Activated T-helper 1 cell treated with anti-CD3 and anti-CD28 coated beads, Interleukin-12 subunit alpha, Interleukin-12 subunit beta, Interleukin-2, Interleukin-4 antibody, amounts not matched to agents 30 ng/mL and 10 ng/mL and 1 ng/mL, durations not matched to agents 14 hours and 24 hours and 36 hours (primary cell): ENCODE measurements around the gene NAA11. TPM values are rescaled to one million over a fixed set of nuclear protein-coding genes. Genes with fewer than 3 reads are reported as not detected.

ENCODE experiments used
- DNase-seq: peaks from one replicate; pipeline ENCODE4 v3.0.0; 2021; ENCODE audit warnings: low spot score
- H3K27ac Mint-ChIP-seq: one replicate; pipeline ENCODE4 v1.8.0; 2021; ENCODE audit warnings: mild to moderate bottlenecking, mixed read lengths
- H3K27me3 Mint-ChIP-seq: one replicate; pipeline ENCODE4 v1.8.0; 2022; ENCODE audit warnings: mild to moderate bottlenecking, moderate library complexity, mixed read lengths; ENCODE audit not compliant: insufficient read depth
- H3K36me3 Mint-ChIP-seq: one replicate; pipeline ENCODE4 v1.8.0; 2021; ENCODE audit warnings: low read depth, mixed read lengths
- H3K4me1 Mint-ChIP-seq: one replicate; pipeline ENCODE4 v1.8.0; 2021; ENCODE audit warnings: low read depth, mixed read lengths
- H3K4me3 Mint-ChIP-seq: one replicate; pipeline ENCODE4 v1.8.0; 2021; ENCODE audit warnings: mild to moderate bottlenecking, moderate library complexity, mixed read lengths
- H3K9me3 Mint-ChIP-seq: one replicate; pipeline ENCODE4 v1.8.0; 2021; ENCODE audit warnings: mixed read lengths
- intact Hi-C: fragments of 100-400 bp; cut with micrococcal nuclease; formaldehyde crosslinking; loops from one replicate; pipeline ENCODE4 v1.15.1; 2024
- total RNA-seq: library from RNA; stranded (reverse); gene quantifications from 2 replicates; pipeline ENCODE4 v1.2.3, GENCODE V29; 2022

The NAA11 gene
- total RNA-seq, 1 donor from 2014 or later: not detected

DNA sequence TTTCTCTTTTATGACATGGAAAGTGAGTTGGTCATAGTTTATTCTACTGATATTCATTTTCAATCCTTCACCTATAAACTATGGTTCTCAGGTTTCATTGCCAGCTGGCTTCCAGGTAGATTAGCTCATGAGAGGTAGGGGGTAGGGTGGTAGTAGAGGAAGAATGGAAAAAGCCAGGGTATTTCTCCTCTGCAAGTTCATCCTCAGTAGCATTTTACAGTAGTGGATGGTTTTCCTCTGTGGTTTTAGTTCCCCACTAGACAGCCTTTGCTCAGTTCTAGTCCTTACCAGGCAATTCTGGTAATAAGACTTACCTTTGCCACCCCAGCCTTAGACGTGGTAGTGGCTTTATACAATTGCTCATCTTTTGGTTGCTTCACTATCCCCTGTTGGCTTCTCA is 8.9 kb upstream of the NAA11 start:
- Mint-ChIP-seq H3K36me3 (no peaks in the 10 kb centered on the region), H3K9me3 (no peaks in the 10 kb centered on the region), H3K4me1 (no peaks in the 10 kb centered on the region), H3K4me3 (no peak overlapping the region), H3K27ac (no peak overlapping the region), H3K27me3 (no peaks in the 10 kb centered on the region)
- intact Hi-C loops: no loop called here
- no peak for DNase-seq

DNA sequence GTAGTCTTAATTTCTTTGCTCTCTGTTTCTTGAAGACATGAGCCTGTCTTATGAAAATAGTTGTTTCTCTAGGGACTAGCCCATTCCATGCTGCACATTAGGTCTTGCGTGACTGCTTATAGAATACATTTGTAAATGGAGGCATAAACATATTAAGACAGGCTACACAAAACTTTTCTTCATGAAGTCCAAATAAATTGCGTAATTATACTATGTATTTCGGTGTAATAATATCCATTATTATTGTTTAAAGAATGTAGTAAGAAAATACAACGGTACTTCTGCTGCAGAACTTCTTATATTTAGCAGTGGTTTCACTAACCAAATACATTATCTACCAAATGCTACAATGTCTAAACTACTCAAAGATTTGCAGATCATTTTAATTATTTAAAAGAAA is 8.5 kb upstream of the NAA11 start:
- H3K4me1 Mint-ChIP-seq: no peaks in the 10 kb centered on the region

DNA sequence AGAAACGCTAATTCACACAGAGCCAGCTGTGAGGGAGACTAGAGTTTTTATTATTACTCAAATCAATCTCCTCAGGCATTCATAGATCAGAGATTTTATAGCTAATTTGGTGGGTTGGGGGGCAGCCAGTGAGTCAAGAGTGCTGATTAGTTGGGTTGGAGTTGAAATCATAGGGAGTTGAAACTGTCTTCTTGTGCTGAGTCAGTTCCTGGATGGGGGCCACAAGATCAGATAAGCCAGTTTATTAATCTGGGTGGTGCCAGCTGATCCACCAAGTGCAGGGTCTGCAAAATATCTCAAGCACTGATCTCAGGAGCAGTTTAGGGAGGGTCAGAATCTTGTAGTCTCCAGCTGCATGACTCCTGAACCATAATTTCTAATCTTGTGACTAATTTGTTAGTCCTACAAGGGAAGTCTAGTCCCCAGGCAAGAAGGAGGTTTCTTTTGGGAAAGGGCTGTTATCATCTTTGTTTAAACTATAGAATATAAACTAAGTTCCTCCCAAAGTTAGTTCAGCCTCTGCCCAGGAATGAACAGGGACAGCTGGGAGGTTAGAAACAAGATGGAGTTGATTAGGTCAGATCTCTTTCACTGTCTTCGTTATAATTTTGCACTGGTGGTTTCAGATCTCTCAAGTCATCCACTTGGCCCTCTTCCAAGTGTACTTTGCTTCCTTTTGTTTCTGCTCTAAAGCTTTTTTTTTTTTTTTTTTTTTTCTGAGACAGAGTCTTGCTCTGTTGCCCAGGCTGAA is 5.4 kb upstream of the NAA11 start:
- Mint-ChIP-seq H3K27me3 (no peaks in the 10 kb centered on the region), H3K9me3 (no peaks in the 10 kb centered on the region)
- intact Hi-C loops: no loop called here

More for the DNA sequence above, 8.5 kb upstream of the NAA11 start:
- intact Hi-C loops: no loop called here
- H3K27me3 Mint-ChIP-seq: no peaks in the 10 kb centered on the region
- no peak overlapping the region for H3K4me3 Mint-ChIP-seq
- no peak for DNase-seq
- H3K36me3 Mint-ChIP-seq: no peaks in the 10 kb centered on the region
- no peak overlapping the region for H3K27ac Mint-ChIP-seq
- no peaks in the 10 kb centered on the region for H3K9me3 Mint-ChIP-seq

DNA sequence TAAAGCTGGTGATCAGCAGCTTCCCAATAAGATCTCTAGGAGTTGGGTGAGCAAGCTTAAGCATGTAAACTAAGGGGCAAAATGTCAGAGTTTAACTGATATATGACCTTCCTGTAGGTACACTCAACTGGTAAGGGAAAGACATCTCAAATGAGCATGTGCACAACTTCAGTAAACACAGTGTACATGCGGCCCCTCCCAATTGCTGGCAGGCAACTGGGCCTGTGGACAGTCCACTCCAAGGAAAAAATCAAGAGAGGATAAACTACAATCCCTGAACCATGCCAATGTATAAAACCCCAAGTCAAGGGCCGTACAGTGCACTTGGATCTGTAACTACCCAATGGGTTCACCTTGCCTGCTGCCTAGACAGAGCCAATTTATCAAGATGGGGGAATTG is 4.9 kb upstream of the NAA11 start:
- Mint-ChIP-seq H3K9me3 (no peaks in the 10 kb centered on the region), H3K27ac (no peak overlapping the region), H3K4me3 (no peak overlapping the region), H3K27me3 (no peaks in the 10 kb centered on the region), H3K36me3 (no peaks in the 10 kb centered on the region), H3K4me1 (no peaks in the 10 kb centered on the region)
- intact Hi-C loops: no loop called here
- DNase-seq: no peak

More for the DNA sequence above, 5.4 kb upstream of the NAA11 start:
- DNase-seq: no peak
- Mint-ChIP-seq H3K4me3 (no peak overlapping the region), H3K36me3 (no peaks in the 10 kb centered on the region), H3K4me1 (no peaks in the 10 kb centered on the region), H3K27ac (no peak overlapping the region)

DNA sequence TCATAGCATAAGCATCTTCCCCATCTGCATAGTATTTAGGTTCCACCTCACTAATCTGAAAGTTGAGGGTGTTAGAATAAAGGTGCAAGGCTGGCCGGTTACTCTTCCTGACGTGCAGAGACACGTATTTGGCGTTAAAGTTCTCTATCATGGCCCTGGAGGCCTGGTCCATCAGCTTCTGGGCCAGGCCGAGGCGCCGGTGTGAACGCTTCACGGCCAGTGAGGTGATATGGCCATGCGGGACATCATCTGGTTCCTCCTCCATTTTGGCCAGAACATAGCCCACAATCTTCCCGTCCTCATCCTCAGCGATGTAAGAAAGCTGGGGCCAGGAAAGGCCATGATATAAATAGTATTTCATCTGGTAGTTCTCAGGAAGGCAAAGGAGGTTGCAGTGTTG is 425 bp downstream of the NAA11 start:
- Mint-ChIP-seq H3K36me3 (no peaks in the 10 kb centered on the region), H3K27me3 (no peaks in the 10 kb centered on the region)

DNA sequence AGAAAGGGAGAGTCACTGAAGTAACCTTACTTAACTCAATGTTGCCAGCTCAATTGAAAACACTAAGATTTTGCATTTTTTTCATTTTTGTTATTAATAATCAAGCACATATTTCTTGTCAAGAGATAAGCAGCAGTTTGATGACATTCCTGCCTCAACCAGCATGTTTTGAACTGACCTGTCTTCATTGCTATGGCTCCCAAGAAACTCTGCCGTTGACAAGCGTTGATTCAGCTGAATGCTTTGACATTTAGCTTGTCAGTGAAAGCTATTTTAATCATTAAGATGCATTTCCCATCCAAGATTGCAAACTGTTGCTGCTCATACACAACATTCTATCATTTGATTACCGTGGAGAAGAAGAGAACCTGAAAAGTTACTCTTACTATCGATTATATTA is 5.9 kb downstream of the NAA11 start:
- intact Hi-C loops: no loop called here
- Mint-ChIP-seq H3K4me1 (no peaks in the 10 kb centered on the region), H3K27me3 (no peaks in the 10 kb centered on the region), H3K27ac (no peak overlapping the region), H3K9me3 (no peaks in the 10 kb centered on the region), H3K36me3 (no peaks in the 10 kb centered on the region), H3K4me3 (no peak overlapping the region)
- no peak for DNase-seq

More for the DNA sequence above, 425 bp downstream of the NAA11 start:
- Mint-ChIP-seq H3K4me3 (no peak overlapping the region), H3K9me3 (no peaks in the 10 kb centered on the region), H3K27ac (no peak overlapping the region), H3K4me1 (no peaks in the 10 kb centered on the region)
- no peak for DNase-seq
- intact Hi-C loops: no loop called here

DNA sequence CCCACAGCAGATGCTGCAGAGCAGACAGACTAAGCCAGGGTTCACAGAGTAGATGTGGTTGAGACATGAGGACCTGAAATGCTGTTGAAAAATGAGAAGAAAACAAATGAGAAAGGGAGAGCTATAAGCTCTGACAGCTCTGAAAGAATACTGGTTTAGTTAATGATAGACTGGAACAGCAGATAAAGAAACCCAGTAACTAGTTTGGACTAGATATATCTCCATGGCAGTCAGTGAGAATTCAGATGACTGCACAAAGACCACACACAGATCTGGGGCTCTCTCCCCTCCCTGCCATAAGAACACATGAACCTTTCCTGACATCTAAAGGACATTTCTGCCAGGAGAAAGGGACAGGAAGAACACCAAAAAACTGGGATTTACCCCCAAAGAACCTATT is 8.2 kb downstream of the NAA11 start:
- no peaks in the 10 kb centered on the region for H3K9me3 Mint-ChIP-seq
- no peaks in the 10 kb centered on the region for H3K27me3 Mint-ChIP-seq
- intact Hi-C loops: no loop called here
- no peaks in the 10 kb centered on the region for H3K4me1 Mint-ChIP-seq
- no peaks in the 10 kb centered on the region for H3K36me3 Mint-ChIP-seq
- no peak overlapping the region for H3K4me3 Mint-ChIP-seq
- no peak for DNase-seq
- no peak overlapping the region for H3K27ac Mint-ChIP-seq

DNA sequence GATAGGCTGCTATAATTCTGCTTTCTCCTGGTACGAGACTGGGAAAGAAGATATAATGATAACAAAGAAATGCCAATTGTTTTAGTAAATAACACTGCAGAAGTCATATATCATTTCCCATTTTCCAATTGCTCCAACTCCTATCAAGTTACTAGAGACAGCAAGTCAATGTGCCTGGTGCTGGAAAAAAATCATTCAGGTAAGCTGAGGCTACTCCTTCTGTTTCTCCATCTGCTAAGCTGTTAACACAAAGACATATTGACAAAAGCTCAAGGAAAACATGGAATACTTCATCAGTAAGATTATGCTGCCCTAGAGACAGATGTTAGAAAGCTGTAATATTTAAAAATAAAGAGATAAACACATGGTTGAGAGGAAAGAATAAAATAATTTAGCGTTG is 10.0 kb downstream of the NAA11 start:
- H3K27me3 Mint-ChIP-seq: no peaks in the 10 kb centered on the region
- no peak overlapping the region for H3K27ac Mint-ChIP-seq
- no peak overlapping the region for H3K4me3 Mint-ChIP-seq
- no peaks in the 10 kb centered on the region for H3K9me3 Mint-ChIP-seq
- no peaks in the 10 kb centered on the region for H3K36me3 Mint-ChIP-seq
- no peaks in the 10 kb centered on the region for H3K4me1 Mint-ChIP-seq
- intact Hi-C loops: no loop called here
- no peak for DNase-seq

DNA sequence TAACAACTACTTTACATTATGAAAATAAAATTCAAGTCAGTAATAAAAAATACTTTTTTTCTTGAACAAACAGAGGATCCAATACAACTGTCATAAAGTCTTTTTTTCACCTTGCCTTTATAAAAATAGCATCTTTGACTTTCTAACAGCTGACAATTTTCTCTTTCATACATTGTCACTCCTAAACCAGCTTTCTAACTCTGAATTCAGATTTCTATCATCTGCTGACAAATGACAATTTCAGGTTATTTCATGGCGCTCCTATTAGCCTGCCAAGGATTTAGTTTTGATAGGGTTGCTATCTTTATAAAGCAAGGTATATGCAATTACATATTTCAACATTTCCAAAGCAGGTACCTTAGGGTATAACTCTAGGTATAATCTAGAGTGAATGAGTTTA is 14.6 kb downstream of the NAA11 start:
- DNase-seq: no peak
- Mint-ChIP-seq H3K4me3 (no peak overlapping the region), H3K36me3 (no peaks in the 10 kb centered on the region), H3K9me3 (no peaks in the 10 kb centered on the region), H3K27ac (no peak overlapping the region), H3K4me1 (no peaks in the 10 kb centered on the region), H3K27me3 (peaks cover 2% of the 10 kb centered on the region)
- intact Hi-C loops: no loop called here

DNA sequence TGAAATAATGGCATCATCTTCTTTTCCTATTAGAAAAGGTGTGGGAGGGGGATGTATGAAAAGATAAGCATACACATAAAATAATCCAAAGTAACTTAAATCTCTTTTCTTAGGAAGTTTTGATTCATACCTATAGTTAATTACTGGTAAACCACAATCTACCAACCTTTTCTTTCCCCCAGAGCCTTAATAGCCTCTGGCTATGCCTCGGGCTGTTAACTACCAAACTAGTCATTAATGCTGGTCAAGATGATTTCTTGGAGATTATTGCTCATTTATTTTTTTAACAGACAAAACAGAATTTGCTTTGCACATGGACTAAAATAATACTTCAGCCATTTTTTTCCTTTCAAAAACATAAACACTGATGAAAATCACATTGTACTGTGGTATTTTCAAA is 16.9 kb downstream of the NAA11 start:
- DNase-seq: no peak
- intact Hi-C loops: no loop called here
- Mint-ChIP-seq H3K27me3 (peaks cover 2% of the 10 kb centered on the region), H3K4me1 (no peaks in the 10 kb centered on the region), H3K4me3 (no peak overlapping the region), H3K27ac (no peak overlapping the region), H3K9me3 (no peaks in the 10 kb centered on the region), H3K36me3 (no peaks in the 10 kb centered on the region)

DNA sequence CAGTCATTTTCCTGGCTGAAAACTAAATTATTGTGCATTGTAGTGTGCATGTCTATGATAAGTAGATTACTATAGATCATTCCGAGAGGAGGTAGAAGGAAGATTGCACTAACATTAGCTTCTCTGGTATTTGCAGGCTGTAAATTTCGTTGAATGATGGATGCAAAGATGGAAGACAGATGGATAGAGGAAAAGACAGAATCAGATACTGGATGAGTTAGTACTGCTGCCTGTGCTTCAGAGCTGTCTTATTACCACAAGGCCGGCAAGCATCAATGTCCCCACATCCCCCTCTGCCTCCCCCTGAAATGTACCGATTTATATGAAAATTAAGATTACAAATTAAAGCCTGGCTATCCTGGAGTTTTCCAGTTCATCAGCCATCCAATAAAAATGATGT is 17.7 kb downstream of the NAA11 start:
- Mint-ChIP-seq H3K9me3 (no peaks in the 10 kb centered on the region), H3K27me3 (peaks cover 2% of the 10 kb centered on the region), H3K36me3 (no peaks in the 10 kb centered on the region), H3K4me1 (no peaks in the 10 kb centered on the region), H3K27ac (no peak overlapping the region), H3K4me3 (no peak overlapping the region)
- no peak for DNase-seq
- intact Hi-C loops: no loop called here

DNA sequence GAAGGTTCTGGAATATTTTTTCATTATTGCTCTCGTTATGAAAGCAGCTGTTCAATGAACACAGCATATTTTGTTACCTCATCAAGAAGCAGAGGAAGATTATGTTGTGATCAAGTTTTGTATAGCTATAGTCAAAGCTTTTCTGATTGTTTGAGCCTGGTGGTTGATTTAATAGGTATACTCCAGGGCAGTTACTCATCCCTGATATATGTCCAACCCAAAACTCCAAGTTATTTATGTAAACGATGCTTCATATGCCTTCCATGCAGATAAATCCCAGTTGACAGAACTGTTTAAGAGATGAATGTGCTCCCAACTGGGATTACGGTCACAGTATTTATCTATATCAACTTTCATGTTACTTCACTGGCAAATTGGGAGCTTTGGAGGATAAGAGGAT is 19.1 kb downstream of the NAA11 start:
- H3K4me1 Mint-ChIP-seq: no peaks in the 10 kb centered on the region
- no peaks in the 10 kb centered on the region for H3K36me3 Mint-ChIP-seq
- peaks cover 2% of the 10 kb centered on the region for H3K27me3 Mint-ChIP-seq
- no peak overlapping the region for H3K27ac Mint-ChIP-seq
- intact Hi-C loops: no loop called here
- DNase-seq: no peak
- H3K9me3 Mint-ChIP-seq: no peaks in the 10 kb centered on the region
- no peak overlapping the region for H3K4me3 Mint-ChIP-seq

DNA sequence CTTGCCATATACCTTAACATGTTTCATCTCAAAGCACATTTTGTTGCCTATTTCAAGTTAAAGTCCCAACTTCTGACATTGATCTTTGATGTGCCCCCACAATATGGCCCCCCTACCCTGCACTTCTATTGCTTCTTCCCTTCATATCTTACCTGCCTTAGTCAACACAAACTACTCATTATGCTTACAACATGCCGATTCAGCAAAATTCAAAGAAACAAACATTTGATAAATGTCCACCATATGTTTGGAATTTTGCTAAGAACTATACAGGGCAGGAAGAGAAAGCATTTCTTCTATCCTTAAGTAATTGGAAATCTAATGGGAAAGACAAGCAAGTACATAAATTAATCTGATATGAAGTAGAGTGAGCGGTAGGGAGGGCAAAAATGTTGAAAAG is 25.6 kb downstream of the NAA11 start:
- H3K36me3 Mint-ChIP-seq: no peaks in the 10 kb centered on the region
- H3K4me1 Mint-ChIP-seq: no peaks in the 10 kb centered on the region
- H3K9me3 Mint-ChIP-seq: no peaks in the 10 kb centered on the region
- no peak overlapping the region for H3K4me3 Mint-ChIP-seq
- intact Hi-C loops: no loop called here
- no peak for DNase-seq
- no peaks in the 10 kb centered on the region for H3K27me3 Mint-ChIP-seq
- H3K27ac Mint-ChIP-seq: no peak overlapping the region

DNA sequence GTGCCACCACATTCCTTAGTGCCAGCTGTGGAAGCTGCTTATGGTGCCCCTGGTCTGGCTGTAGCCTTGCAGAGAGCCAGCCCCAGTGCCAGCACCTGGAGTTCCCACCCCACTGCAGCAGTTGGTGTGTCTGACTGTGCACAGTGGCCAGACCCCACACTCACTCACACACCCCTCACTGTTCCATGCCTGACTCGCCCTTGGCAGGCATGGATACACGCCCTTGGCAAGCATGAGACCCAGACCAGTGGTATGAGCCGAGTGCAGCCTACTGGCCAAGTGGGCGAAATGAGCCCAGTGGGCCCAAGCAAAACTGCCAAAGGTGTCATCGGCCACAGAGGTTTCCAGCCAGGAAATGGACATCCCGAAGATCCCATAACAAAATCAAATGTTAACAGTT is 27.4 kb downstream of the NAA11 start:
- no peaks in the 10 kb centered on the region for H3K4me1 Mint-ChIP-seq
- H3K9me3 Mint-ChIP-seq: no peaks in the 10 kb centered on the region
- intact Hi-C loops: no loop called here
- H3K27me3 Mint-ChIP-seq: no peaks in the 10 kb centered on the region
- no peak for DNase-seq
- no peaks in the 10 kb centered on the region for H3K36me3 Mint-ChIP-seq
- H3K4me3 Mint-ChIP-seq: no peak overlapping the region
- H3K27ac Mint-ChIP-seq: no peak overlapping the region
